Medulla oblongata (tissue), 1 donor: ENCODE results near the gene CHRND.

Experiments
- DNase-seq: peaks from one replicate; pipeline ENCODE4 v3.0.0-alpha.2; 2015; ENCODE audit errors: extremely low spot score

The CHRND gene

GRCh38 chr2:232487385-232488096 lies 38.4 kb upstream of the CHRND start, which contains the start of gene ECEL1:
Gene ECEL1 (minus strand): TSS chr2:232487834. CDS start chr2:232486653, 1,181 bp downstream.
- DNase-seq: no peak

GRCh38 chr2:232488097-232488711 lies 37.8 kb upstream of the CHRND start:
- no peak for DNase-seq

GRCh38 chr2:232488721-232489300 lies 37.1 kb upstream of the CHRND start:
- no peak for DNase-seq

- no peak for DNase-seq
These were observed 36.3 kb upstream of the CHRND start for GRCh38 chr2:232489516-232490220.

- no peak for DNase-seq
These were observed 35.5 kb upstream of the CHRND start for GRCh38 chr2:232490221-232491138.

GRCh38 chr2:232491139-232491780 lies 34.7 kb upstream of the CHRND start:
- no peak for DNase-seq

GRCh38 chr2:232492236-232492848 lies 33.6 kb upstream of the CHRND start:
- no peak for DNase-seq

GRCh38 chr2:232492963-232493700 lies 32.8 kb upstream of the CHRND start:
- no peak for DNase-seq

GRCh38 chr2:232493701-232494474 lies 32.1 kb upstream of the CHRND start:
- DNase-seq: no peak

GRCh38 chr2:232494542-232494941 lies 31.4 kb upstream of the CHRND start:
- DNase-seq: no peak

- DNase-seq: no peak
These were observed 30.7 kb upstream of the CHRND start for GRCh38 chr2:232495292-232495691.

- no peak for DNase-seq
These were observed 29.3 kb upstream of the CHRND start for GRCh38 chr2:232496501-232497270.

- DNase-seq: no peak
These were observed 28.6 kb upstream of the CHRND start for GRCh38 chr2:232497348-232497747.

- DNase-seq: no peak
These were observed 27.5 kb upstream of the CHRND start for GRCh38 chr2:232498452-232498851.

GRCh38 chr2:232501331-232501771 lies 24.6 kb upstream of the CHRND start:
- DNase-seq: no peak

GRCh38 chr2:232501794-232502390 lies 24.1 kb upstream of the CHRND start:
- no peak for DNase-seq

GRCh38 chr2:232502511-232502910 lies 23.4 kb upstream of the CHRND start:
- DNase-seq: no peak
